Natural killer cell treated with Interleukin-12 subunit alpha and Interleukin-12 subunit beta and Interleukin-15 and Interleukin-18, amount 100 ng/mL, for 72 hours (primary cell): Measurements from ENCODE around the gene EXOC6. TPM values are rescaled to one million over a fixed set of nuclear protein-coding genes. Genes with fewer than 3 reads are reported as not detected.
"Not testable (repeated sequence)": the region's sequence is repeated elsewhere in the genome, so short reads cannot be mapped to it uniquely, and the experiment has no call there.

Experiments used
- ATAC-seq, 2 donors: fragments of 150-1000 bp; cut with Tn5 transposase in 1 of 2; sonication (Bioruptor Pico), chemical (Tn5 transposase) in 1 of 2; 2 replicates each; pipeline ENCODE4 v1.10.0; 2021
- DNase-seq: peaks from one replicate; pipeline ENCODE4 v3.0.0; 2022; ENCODE audit warnings: low spot score
- H3K27ac Mint-ChIP-seq, 2 donors: 1 replicate in 1 of 2; 2 replicates in 1 of 2; pipeline ENCODE4 v1.8.0; 2022; ENCODE audit warnings: mixed read lengths in 2 of 2, mild to moderate bottlenecking in 1 of 2, moderate library complexity in 1 of 2
- H3K27me3 Mint-ChIP-seq, 2 donors: 1 replicate in 1 of 2; 2 replicates in 1 of 2; pipeline ENCODE4 v1.8.0; 2022; ENCODE audit warnings: mixed read lengths in 2 of 2
- H3K36me3 Mint-ChIP-seq: one replicate; pipeline ENCODE4 v1.8.0; 2022; ENCODE audit warnings: mixed read lengths
- H3K4me1 Mint-ChIP-seq, 2 donors: 1 replicate in 1 of 2; 2 replicates in 1 of 2; pipeline ENCODE4 v1.8.0; 2022; ENCODE audit warnings: low read depth in 2 of 2, mixed read lengths in 2 of 2, mild to moderate bottlenecking in 1 of 2
- H3K4me3 Mint-ChIP-seq: one replicate; pipeline ENCODE4 v1.8.0; 2022; ENCODE audit warnings: mixed read lengths
- H3K9me3 Mint-ChIP-seq: 2 replicates; pipeline ENCODE4 v1.8.0; 2022; ENCODE audit warnings: mixed read lengths
- total RNA-seq, 2 donors: library from RNA; stranded (reverse); gene quantifications; one replicate each; pipeline ENCODE4 v1.2.3, GENCODE V29; 2022

The EXOC6 gene
- total RNA-seq, 2 donors from 2014 or later, result 9.7 to 14.7 TPM

- Mint-ChIP-seq H3K27me3 (peaks cover 12 to 21% of the 10 kb centered on the region in 2 donors), H3K4me1 (no peaks in the 10 kb centered on the region), H3K9me3 (no peaks in the 10 kb centered on the region), H3K27ac (no peak overlapping the region), H3K4me3 (no peak overlapping the region), H3K36me3 (no peaks in the 10 kb centered on the region)
- no peak for DNase-seq
- no peak for ATAC-seq
Observed at GRCh38 chr10:93087846-93088245, 239.5 kb downstream of the EXOC6 start.

DNA sequence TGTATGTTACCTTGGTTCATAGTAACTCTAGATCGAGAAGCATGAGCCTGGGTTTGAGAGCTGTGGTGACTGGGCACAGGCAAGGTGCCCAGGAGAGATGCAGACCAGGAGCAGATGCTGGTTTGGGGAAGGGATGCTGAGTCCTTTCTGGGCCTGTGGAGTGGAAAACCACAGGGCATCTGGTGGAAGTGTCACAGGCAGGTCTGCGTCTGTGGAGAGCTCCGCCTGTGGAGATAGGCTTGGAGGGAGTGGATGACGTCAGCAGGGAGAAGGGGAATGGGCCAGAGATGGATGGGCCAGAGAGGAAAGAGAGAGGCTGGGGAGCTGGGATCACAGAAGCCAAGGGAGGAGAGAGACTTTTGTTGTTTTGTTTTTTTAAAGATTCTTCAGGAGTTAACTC is 240.1 kb downstream of the EXOC6 start:
- Mint-ChIP-seq H3K27ac (no peak overlapping the region), H3K36me3 (no peaks in the 10 kb centered on the region), H3K27me3 (peaks cover 17 to 18% of the 10 kb centered on the region in 2 donors), H3K4me1 (no peaks in the 10 kb centered on the region), H3K4me3 (no peak overlapping the region), H3K9me3 (no peaks in the 10 kb centered on the region)
- DNase-seq (no peak), ATAC-seq (no peak)

DNA sequence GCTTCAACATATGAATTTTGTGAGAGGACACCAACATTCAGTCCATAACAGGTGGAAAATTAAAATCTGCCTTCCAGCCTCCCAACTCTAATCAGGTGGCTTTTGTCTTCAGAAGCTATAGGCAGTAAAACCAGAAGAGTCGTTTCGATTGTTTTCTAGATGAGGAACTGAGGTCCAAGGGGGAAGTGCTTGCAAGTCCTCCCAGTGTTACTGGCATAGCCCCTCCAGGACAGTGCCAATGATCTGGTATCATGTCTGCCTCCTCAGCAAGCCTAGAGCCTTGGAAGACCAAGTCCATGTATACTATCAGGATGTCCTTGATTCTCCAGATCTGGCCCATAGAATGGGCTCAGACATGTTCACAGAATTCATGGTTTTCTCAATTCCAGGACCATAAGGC is 242.3 kb downstream of the EXOC6 start:
- DNase-seq, result no peak
- no peak for ATAC-seq
- no peaks in the 10 kb centered on the region for H3K36me3 Mint-ChIP-seq
- H3K9me3 Mint-ChIP-seq, result no peaks in the 10 kb centered on the region
- H3K4me3 Mint-ChIP-seq, result no peak overlapping the region
- H3K27me3 Mint-ChIP-seq, result peaks cover 21 to 22% of the 10 kb centered on the region in 2 donors
- H3K4me1 Mint-ChIP-seq, result no peaks in the 10 kb centered on the region
- H3K27ac Mint-ChIP-seq, result no peak overlapping the region

- peaks cover 18 to 21% of the 10 kb centered on the region in 2 donors for H3K27me3 Mint-ChIP-seq
- DNase-seq (no peak), ATAC-seq (no peak)
- H3K27ac Mint-ChIP-seq, result no peak overlapping the region
- H3K4me3 Mint-ChIP-seq, result no peak overlapping the region
- H3K9me3 Mint-ChIP-seq, result no peaks in the 10 kb centered on the region
- no peaks in the 10 kb centered on the region for H3K4me1 Mint-ChIP-seq
- H3K36me3 Mint-ChIP-seq, result no peaks in the 10 kb centered on the region
Observed at GRCh38 chr10:93091960-93092359, 243.6 kb downstream of the EXOC6 start.

GRCh38 chr10:93095225-93095624 is 246.9 kb downstream of the EXOC6 start:
- H3K36me3 Mint-ChIP-seq, result no peaks in the 10 kb centered on the region
- H3K4me1 Mint-ChIP-seq, result no peaks in the 10 kb centered on the region
- no peak overlapping the region for H3K27ac Mint-ChIP-seq
- no peak overlapping the region for H3K4me3 Mint-ChIP-seq
- no peak for DNase-seq
- no peak for ATAC-seq
- no peaks in the 10 kb centered on the region for H3K9me3 Mint-ChIP-seq
- peaks cover 14 to 15% of the 10 kb centered on the region in 2 donors for H3K27me3 Mint-ChIP-seq

GRCh38 chr10:93096901-93097300 is 248.6 kb downstream of the EXOC6 start:
- H3K27me3 Mint-ChIP-seq, result peaks cover 14 to 15% of the 10 kb centered on the region in 2 donors

GRCh38 chr10:93097386-93097785 is 249.1 kb downstream of the EXOC6 start:
- Mint-ChIP-seq H3K27ac (no peak overlapping the region), H3K36me3 (no peaks in the 10 kb centered on the region), H3K4me3 (no peak overlapping the region), H3K4me1 (no peaks in the 10 kb centered on the region), H3K27me3 (peaks cover 14% of the 10 kb centered on the region in 2 donors), H3K9me3 (no peaks in the 10 kb centered on the region)
- no peak for DNase-seq
- no peak for ATAC-seq

More at GRCh38 chr10:93096901-93097300, 248.6 kb downstream of the EXOC6 start:
- Mint-ChIP-seq H3K36me3 (no peaks in the 10 kb centered on the region), H3K9me3 (no peaks in the 10 kb centered on the region), H3K4me1 (no peaks in the 10 kb centered on the region), H3K4me3 (no peak overlapping the region), H3K27ac (no peak overlapping the region)
- ATAC-seq, result no peak
- DNase-seq, result no peak

DNA sequence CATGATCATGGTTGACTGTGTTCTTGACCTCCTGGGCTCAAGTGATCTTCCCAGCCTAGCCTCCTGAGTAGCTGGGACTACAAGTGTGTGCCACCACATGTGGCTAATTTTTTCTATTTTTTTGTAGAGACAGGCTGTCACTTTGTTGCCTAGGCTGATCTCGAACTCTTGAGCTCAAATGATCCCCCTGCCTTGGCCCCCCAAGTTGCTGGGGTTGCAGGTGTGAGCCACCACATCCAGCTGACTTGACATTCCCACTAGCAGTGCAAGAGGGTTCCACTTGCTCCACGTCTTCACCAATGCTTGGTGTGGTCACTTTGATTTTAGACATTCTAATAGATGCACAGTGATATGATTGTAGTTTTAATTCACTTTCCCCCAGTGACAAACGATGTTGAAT is 250.5 kb downstream of the EXOC6 start:
- no peak overlapping the region for H3K4me3 Mint-ChIP-seq
- DNase-seq, result no peak
- H3K36me3 Mint-ChIP-seq, result no peaks in the 10 kb centered on the region

GRCh38 chr10:93099670-93100069 is 251.3 kb downstream of the EXOC6 start:
- no peak for ATAC-seq
- H3K4me1 Mint-ChIP-seq, result no peaks in the 10 kb centered on the region

More for the DNA sequence above, 250.5 kb downstream of the EXOC6 start:
- Mint-ChIP-seq H3K27me3 (peaks cover 6 to 12% of the 10 kb centered on the region in 2 donors), H3K27ac (no peak overlapping the region), H3K4me1 (no peaks in the 10 kb centered on the region), H3K9me3 (no peaks in the 10 kb centered on the region)
- no peak for ATAC-seq

DNA sequence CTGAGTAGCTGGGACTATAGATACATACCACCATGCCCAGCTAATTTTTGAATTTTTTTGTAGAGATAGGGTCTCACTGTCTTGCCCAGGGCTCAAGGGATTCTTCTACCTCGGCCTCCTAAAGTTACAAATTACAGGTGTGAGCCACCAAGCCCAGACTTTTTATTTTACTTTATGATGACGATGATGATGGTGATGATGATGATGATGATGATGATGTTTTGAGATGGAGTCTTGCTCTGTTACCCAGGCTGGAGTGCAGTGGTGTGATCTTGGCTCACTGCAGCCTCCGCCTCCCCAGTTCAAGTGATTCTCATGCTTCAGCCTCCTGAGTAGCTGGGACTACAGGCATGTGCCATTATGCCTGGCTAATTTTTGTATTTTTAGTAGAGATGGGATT is 252.8 kb downstream of the EXOC6 start:
- H3K9me3 Mint-ChIP-seq, DNase-seq, ATAC-seq, H3K27ac Mint-ChIP-seq, H3K4me3 Mint-ChIP-seq, H3K4me1 Mint-ChIP-seq, H3K36me3 Mint-ChIP-seq: not testable (repeated sequence)
- peaks cover 3 to 14% of the 10 kb centered on the region in 2 donors for H3K27me3 Mint-ChIP-seq

More at GRCh38 chr10:93099670-93100069, 251.3 kb downstream of the EXOC6 start:
- H3K27ac Mint-ChIP-seq, result no peak overlapping the region
- no peak for DNase-seq
- H3K27me3 Mint-ChIP-seq, result peaks cover 3 to 14% of the 10 kb centered on the region in 2 donors
- no peak overlapping the region for H3K4me3 Mint-ChIP-seq
- no peaks in the 10 kb centered on the region for H3K9me3 Mint-ChIP-seq
- H3K36me3 Mint-ChIP-seq, result no peaks in the 10 kb centered on the region

DNA sequence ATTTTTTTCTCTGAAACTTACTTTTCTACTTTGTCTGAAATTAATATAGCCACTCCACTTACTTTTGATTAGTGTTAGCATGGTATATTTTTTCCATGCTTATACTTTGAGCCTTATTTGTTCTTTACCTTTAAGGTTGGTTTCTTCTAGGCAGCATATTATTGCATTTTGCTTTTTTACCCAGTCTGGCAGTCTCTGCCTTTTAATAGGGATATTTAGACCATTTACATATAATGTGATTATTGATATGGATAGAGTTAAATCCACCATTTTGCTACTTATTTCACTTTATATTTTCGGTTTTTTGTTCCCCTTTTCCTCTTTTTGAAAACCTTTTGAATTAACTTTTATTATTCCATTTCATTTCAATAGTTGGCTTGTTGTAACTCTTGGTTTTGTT is 255.6 kb downstream of the EXOC6 start:
- no peak overlapping the region for H3K4me3 Mint-ChIP-seq
- H3K27ac Mint-ChIP-seq, result no peak overlapping the region
- no peaks in the 10 kb centered on the region for H3K4me1 Mint-ChIP-seq
- ATAC-seq (no peak), DNase-seq (no peak)
- no peaks in the 10 kb centered on the region for H3K9me3 Mint-ChIP-seq
- peaks cover 1 to 21% of the 10 kb centered on the region in 2 donors for H3K27me3 Mint-ChIP-seq
- no peaks in the 10 kb centered on the region for H3K36me3 Mint-ChIP-seq

DNA sequence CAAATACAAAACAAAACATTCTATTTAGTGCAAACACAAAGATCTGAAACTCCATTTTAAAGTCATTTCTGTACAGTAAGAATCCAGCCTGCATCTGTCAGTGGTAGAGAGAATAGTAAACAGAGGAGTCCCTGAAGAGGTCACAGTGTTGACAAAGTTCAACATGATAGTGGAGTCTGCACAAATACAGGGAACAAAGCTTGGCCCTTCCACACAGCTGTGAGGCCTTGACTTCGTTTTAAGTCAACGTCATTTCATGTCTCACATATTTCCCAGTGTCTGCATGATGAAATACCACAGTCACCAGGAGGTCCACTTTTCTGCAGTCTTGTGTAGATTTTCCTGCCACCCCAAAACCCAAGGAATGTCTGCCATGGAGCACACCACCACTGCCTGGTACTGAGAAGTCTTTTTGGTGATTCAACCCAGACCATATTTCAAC is 258.3 kb downstream of the EXOC6 start:
- Mint-ChIP-seq H3K36me3 (no peaks in the 10 kb centered on the region), H3K9me3 (no peaks in the 10 kb centered on the region), H3K4me3 (no peak overlapping the region), H3K27me3 (peaks cover 0 to 26% of the 10 kb centered on the region in 2 donors), H3K27ac (no peak overlapping the region), H3K4me1 (no peaks in the 10 kb centered on the region)
- no peak for ATAC-seq
- DNase-seq, result no peak

Other genes with a start within 250 kb of the EXOC6 start
- gene HHEX, start 158.6 kb upstream of the EXOC6 start, total RNA-seq, result 1 to 10 TPM in 1 of 2 donors, under 1 TPM in 1; 0.33 to 1.8 TPM
- under 1 TPM in 1 of 2 donors, not detected in 1; 0.07 TPM for gene CYP26C1, start 212.3 kb downstream of the EXOC6 start, total RNA-seq
- not detected for gene CYP26A1, start 225.4 kb downstream of the EXOC6 start, total RNA-seq